GM18858 (cell line): ENCODE data around the gene TRPM3.
"Not testable (repeated sequence)": the region's sequence is repeated elsewhere in the genome, so short reads cannot be mapped to it uniquely, and the experiment has no call there.

ENCODE experiments used
- ATAC-seq: cut with Tn5 transposase; IDR thresholded peaks from one replicate; pipeline ENCODE4 v1.9.1; 2021; ENCODE audit not compliant: unreplicated experiment

The TRPM3 gene

DNA sequence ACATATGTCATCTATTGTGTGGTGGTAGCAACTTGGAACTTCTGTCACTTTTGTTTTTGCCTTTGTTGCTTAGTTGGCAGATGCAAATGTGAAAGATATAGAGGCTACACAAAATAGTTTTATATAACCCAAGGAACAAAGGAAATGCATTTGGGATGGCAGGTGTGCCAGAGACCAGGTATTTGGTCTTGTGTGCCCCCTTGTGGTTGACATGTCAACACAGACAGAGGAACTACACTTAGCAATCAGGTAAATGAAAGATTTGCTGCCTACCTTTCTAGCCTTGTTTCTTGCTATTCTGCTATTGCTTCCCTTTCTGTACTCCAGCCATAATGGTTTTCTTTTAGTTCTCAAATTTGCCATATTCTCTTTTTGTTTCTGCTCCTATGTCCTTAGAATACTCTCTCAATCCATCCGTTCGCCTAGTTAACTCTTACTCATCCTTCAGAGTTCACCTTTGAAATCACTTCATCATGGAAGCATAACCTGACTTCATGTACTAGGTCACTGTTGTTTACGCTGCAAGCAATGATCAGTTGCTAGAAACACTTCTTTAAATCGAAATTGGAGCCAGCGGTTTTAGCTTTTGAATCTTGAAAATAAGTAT is 119.5 kb downstream of the TRPM3 start:
- ATAC-seq, result no peak

DNA sequence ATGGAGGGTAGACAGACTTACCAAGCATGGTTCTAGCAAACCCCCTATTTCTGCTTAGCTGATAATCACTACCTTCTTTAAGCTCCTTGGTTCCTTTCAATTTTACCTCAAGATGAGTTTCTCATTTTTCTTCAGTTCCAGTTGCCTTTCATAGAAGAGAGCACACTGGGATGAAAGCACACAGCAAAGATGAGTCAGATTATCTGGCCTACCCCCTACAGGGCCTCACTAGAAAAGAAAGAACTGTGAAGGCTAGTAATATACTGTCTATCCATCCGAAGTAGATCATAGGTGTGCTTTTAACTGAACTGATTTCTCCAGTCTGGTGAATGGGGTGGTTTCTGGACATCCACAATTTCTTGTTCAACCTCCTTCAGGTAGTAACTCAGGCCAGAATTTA is 122.5 kb downstream of the TRPM3 start:
- ATAC-seq, result no peak

DNA sequence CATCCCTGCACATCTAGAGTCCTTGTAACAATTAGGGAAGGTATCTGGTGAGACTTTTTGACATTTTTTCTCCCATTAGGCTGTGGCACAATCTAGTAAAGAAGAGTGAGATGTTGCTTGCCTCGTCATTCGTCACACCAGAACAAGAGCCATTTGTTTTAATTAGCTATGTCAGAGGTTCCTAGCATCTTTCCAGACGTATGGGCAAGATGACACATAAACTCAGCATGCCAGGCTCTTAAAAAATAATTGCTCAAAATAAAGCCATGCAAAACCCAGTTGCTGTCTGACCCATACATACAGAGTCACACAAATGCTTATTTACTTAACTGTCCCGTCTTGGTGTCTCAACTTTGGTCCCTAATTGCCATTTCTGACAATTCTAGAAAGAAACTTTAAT is 125.9 kb downstream of the TRPM3 start:
- ATAC-seq, result no peak

DNA sequence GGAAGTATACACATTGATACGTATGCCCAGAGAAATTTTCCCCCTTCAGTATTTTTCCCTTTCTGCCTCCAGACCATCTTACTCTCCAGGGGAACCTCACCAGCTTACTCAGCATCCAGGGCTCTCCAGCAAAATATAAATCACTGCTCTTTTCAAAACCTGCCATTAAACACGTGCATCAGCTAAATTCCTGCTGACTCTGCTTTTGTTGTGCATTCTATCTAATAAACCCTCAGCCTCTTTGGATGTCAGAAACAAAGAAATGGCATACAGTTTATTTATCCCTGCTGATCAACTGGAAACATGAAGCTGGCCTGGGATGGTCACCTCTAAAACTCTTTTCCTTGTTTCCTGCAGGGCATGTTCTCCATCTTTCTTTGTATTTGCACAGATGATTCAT is 126.8 kb downstream of the TRPM3 start:
- no peak for ATAC-seq

DNA sequence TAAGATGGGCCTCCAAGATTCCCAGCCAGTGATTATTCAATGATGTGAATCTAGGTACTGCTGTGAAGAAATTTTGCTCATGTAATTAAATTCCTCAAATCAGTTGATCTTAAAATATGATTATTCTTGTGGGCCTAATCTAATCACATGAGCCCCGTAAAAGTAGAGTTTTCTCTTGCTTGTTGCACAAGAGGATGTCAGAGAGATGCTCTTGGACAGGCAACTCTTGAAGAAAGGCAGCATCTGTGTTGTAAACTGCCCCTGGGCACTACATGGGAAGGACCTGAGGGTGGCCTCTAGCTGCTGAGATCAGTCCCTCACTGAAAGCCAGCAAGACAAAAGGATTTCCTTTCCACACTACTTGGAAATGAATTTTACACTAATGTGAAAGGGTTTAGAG is 132.9 kb downstream of the TRPM3 start:
- no peak for ATAC-seq

DNA sequence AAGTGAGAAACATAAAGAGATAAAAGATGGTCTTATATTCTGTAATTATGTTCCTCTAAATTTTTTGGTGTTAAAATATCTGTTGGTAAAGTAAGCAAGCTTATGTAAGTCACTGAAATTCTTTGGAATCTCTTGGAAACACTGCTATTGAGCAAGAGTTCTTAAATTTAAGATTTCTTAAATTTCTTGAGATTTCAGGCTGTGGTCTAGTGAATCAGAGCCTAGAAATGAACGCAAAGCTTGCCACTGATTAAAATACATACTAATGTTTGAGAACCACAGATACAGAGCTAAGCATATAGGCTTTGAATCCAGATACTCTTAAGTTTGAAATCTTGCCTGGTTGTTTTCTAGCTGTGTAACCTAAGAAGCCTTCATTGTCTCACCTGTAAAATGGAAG is 133.4 kb downstream of the TRPM3 start:
- no peak for ATAC-seq

DNA sequence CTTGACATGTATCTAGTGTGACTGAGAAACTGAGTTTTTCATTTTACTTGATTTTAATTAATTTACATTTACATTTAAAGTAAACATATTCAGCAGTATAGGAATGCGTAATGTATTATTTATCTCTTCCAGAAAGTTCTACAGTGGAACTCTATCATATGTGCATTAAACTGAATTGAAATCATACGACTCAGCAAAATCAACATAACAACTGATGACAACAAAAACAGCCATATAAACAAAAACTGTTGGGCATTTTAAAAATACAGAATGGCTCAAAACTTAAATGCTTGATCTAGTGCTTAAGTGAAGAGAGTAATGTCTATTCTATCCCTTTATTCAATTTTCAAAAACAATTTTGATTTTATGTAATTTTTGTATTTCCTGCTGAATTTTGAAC is 134.4 kb downstream of the TRPM3 start:
- no peak for ATAC-seq

DNA sequence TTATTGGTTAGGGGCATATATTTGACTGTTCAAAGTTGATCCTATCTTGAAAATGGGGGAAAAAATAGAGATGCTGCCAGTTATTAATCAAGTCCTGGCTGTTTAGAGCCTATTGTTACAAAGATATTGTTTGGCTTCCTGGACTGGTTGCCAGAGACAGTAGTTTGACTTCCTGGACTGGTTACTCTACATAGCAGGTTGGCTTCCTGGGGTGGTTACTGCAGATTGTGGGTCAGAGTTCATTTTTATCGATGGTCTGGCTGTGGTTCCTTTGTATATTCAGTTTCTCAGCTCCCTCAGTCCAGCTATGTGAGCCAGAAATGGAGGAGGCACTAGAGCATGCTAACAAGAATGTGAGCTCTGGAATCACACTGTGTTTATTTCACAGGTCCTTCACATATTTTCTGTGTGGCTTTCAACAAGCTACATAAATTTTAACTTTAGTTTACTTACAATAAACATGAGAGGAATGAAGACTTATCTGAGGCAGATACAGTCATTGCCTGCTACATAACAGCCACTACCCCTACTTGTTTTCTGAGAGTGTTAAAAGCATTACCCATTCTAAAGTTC is 137.6 kb downstream of the TRPM3 start:
- no peak for ATAC-seq

DNA sequence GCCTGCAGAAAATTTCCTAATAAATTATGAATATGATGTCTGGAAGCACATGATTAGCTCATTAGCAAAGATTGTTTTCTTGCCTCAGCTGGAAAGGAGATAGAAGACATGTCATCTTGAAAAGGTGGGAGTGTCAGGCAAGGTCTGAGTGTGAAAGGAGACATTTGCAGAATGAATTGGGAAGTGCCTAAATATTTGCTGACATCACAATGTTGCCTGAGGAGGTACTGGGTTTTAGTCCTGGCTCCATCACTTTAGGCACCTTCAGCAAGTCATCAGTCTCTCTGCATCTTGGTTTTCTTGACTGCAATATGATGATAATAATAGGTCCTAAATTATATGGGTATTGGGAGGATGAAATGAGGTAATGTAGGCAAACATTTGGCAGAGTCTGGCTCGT is 140.1 kb downstream of the TRPM3 start:
- no peak for ATAC-seq

DNA sequence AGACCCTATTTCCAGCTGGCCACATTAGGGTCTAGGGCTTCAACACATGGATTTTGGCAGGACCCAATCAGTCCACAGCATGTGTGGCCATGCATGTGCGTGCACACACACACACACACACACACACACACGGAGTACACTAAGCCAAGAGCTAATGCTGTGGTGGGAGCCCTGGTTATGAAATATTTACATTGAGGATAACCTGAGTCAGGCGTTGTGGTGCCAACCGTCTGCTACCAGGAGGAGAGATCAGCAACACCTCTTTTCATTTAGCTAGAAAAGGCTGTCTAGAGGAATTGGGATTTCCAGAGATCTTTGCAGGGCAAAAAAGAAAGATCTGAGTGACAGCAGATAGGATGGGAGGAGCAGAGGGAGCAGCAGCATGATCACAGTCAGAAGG is 141.5 kb downstream of the TRPM3 start:
- no peak for ATAC-seq

DNA sequence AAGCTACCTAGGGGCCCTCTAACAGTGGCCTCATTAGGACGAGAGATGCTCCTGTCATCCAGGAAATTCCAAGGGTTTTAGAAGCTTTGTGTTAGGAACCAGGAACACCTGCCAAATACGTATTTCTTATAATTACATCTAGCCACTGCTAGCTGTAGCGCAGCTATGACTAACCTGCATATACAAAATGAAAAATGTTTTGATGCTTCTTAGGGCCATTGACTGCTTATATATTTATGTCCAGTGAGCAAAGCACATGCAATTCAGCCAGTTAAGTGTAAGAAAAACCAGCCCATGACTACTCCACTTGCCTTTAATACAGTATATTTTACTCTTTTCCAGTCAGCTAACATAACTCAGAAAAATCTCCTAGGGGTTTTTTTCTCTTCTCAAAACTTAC is 143.3 kb downstream of the TRPM3 start:
- ATAC-seq, result no peak

DNA sequence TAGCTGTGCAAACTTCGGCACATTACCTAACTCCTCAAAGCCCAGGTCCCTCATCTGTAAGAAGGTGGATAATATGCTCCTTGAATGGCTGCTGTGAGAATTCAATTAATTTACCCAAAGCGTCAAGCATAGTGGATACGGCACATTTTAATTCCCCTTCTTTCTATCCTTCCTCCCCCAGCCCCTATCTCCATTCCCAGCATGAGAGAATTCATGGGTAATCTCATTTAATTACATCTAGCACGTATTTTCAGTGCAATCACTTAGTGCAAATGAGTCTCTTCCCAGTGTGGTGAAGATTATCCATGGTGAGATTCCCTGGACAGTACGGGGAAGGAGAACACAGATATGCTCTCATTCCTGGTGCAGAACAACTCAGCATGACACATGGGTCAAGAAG is 145.6 kb downstream of the TRPM3 start:
- ATAC-seq, result no peak

DNA sequence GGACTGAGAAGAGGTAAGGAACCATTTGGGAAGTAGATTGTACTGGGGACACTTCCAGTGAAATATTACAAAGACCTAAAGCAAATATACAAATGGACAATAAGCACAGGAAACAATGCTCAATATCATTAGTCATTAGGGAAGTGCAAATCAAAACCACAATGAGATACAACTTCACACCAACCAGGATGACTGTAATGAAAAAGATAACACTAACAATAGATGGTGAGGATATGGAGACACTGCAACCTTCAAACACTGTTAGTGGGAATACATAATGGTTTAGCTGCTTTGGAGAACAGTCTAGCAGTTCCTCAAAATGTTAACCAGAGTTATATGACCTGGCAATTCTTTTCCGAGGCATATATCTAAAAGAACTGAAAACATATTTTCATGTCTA is 149.7 kb downstream of the TRPM3 start:
- ATAC-seq, result no peak

DNA sequence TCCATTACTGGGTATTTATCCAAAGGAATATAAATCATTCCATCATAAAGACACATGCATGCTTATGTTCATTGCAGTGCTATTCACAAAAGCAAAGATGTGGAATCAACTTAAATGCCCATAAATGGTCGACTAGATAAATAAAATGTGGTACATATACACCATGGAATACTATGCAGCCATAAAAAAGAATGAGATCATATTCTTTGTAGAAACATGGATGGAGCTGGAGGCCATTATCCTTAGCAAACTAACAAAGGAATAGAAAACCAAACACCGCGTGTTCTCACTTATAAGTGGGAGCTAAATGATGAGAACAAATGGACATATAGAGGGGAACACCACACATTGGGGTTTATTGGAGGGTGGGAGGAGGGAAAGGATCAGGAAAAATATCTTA is 155.0 kb downstream of the TRPM3 start:
- ATAC-seq, result not testable (repeated sequence)

DNA sequence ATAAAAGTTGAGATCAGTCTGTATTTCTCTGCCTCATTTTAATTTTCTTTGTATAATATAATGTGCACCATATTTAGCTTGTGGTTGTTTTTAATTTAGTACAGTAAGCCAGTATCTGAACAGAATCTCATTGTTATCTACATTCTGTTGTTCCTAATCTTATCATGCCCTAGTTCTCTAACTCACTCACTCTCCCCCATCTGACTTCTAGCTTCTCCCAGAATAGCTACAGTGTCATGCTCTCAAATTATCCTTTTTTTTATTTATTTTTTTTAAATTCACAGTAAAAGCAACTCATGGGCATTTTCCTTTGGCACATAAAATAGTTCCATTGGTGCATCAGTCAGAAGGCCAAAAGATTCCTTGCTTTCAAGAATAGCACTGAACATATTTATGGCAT is 156.6 kb downstream of the TRPM3 start:
- ATAC-seq, result no peak

DNA sequence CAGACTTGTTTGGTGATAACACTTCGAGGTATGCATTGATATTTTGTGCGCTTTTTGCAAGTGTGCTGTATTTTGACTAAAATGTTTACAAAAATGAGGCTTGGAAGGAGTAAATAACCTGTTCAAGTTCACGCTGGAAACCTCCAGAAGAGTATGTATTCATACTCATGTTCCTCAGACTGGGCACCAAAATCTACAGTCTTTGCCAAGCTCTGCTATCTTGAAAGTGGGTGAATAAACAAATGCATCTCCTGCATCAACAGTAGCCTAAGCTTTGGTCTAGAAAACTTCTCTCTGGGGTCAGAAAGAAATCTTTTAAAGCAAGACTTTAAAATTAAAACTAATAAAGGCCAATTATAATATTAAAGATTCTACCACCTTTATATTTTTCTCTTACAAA is 157.9 kb downstream of the TRPM3 start:
- ATAC-seq, result no peak

DNA sequence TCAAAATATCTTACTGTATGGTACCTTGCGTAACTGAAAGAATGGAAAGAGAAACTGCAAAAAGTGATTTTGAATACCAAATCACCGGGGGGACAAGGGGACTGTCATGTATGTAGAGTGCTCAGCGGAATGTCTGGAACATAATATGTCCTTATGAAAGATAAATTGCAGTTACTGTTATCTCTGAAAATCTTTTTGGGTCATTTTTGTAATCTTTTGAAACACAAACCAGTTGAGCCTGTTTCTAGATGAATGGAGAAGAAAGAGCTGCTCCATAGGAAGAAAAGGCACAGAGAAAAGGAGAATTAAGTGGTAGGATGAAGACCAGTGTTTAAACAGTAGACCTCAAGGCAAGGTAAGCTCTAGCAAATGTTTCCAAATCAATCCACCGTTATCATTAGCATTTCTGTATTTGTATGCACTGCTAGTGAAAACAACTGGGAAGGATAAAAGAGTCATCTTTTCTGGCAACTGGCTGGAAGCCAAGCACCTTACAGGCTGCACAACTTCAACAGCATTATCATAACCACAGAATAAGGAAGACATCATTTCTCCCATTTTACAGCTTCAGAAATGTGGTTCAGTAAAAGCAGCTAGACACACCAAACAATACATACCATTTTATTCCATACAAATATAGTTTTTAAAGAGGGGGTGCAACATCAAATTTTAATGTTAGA is 158.5 kb downstream of the TRPM3 start:
- ATAC-seq, result no peak

DNA sequence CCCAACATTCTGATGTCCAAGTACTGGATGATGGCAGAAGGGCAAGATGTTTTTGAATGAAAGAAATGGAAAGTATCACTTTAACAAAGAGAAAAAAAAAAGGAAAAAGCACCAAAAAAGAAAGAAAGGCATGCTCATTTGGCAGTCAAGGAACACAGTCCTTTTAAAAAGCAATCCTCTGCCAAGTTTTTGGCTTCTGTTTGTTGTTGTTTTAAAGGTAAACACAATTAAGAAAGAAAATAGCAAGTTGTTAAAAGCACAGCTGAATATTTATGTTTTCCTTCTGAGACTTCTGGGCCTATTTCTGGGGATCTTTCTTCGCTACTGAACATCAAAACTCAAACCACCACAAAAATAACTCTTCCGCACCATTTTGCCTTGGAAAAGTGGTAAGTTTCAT is 162.1 kb downstream of the TRPM3 start:
- ATAC-seq, result no peak

DNA sequence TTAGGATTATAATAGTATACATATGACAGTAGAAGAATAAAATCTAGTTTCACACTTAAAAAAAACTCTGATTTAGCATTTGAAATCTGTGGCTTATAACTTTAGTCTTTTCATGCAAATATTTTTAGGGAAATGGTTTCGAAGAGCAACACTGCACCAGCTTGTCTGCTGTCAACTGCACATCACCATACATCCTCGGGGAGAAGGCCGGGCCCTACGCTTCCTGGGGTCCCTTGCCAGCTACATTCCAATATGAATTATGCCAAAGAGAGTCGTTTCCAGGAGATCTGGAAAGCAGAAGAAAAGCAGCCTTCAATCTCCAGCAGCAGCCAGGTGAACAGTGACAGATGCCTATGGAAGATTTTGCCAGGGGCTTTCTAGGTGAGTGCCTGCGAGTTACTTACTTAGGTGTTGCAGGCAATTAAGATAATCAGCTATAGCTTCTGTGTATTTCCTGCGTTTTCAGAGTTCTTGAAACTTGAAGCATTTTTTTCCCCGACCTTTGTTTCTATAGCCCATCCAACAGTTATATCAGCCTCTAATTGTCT is 166.8 kb downstream of the TRPM3 start:
- ATAC-seq, result no peak

DNA sequence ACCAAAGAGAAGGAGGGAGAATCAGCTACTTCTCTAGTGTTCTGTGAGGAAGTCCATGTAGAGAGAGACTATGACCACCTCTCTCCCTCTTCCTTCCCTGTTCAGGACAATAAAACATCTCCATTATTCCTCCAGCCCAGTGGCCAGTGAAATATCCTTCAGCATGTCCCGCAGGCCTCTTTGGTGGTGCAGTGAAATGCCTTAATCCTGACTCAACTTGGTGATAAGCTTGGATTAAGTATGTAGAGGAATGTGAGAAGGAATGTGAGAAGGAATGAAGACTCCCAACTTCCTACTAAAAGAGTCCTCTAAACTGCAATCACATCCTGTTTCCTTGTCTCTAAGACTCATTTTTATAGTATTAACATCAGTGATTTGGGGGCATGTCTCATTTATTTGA is 167.3 kb downstream of the TRPM3 start:
- no peak for ATAC-seq

DNA sequence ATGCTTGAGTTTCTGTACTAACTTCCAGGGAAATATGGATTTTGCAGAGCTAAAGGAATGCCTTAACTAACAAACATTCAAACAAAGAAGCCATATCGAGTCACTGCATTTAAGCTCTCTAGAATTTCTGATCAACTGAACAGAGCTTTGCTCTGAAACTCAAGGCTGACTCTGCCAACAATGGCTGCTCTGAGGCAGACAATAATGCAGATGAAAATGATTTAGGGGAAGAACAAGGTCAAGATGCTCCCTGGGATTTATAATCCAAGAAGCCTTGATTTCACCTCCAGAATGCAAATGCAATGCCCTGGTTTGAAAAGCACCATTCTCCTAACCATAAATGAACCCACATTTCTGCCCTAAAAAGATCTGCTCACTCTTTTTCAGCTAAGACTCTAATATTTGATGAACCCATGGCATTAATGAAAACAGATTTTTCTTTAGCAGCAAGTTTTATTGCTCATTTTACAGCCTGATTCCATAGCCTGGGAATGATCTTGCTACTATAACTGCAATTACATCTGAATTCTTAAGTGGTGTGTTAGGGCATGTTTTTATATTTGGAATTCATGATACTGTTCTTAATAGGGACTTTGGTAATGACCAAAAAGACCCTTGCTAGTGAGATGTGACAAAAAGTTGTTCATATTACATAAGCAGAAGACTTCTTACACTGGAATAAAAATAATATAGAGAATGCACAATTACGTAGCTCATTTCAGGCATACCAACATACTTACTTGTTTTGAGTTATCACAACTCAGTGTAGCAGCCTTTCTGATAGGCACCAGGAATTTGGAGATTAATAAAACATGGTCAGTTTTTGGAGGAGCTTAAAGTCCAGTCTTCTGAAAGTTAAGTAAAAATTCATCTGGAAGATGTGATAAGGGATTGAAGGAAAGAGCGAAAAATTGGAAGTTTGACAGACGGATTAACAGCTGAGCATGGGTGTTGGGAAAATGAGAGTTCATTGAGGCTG is 169.4 kb downstream of the TRPM3 start:
- ATAC-seq, result no peak
